Transverse colon (tissue), 4 donors: ENCODE data around the gene LHFPL6. TPM values are rescaled to one million over a fixed set of nuclear protein-coding genes. Genes with fewer than 3 reads are reported as not detected.
A peak's percentile ranks its signal among the peaks of the same experiment; 100 is the strongest.

Source experiments
- DNase-seq: peaks from one replicate; pipeline ENCODE4 v3.0.0-alpha.2; 2019
- H3K27ac ChIP-seq, 4 donors: fragments of 200-600 bp; sonication (generic); 2 replicates each; pipeline ENCODE4 v1.5.1; 2016 to 2018; ENCODE audit warnings: inconsistent platforms in 4 of 4
- H3K27me3 ChIP-seq: fragments of 200-600 bp; sonication (generic); 2 replicates; pipeline ENCODE4 v1.5.1; 2017; ENCODE audit warnings: inconsistent platforms
- H3K36me3 ChIP-seq, 4 donors: fragments of 200-600 bp; sonication (generic); 2 replicates each; pipeline ENCODE4 v1.5.1; 2017 to 2019; ENCODE audit warnings: inconsistent platforms in 4 of 4
- H3K4me1 ChIP-seq, 4 donors: fragments of 200-600 bp; sonication (generic); 2 replicates each; pipeline ENCODE4 v1.5.1; 2017 to 2020; ENCODE audit warnings: inconsistent platforms in 4 of 4
- H3K4me3 ChIP-seq, 4 donors: fragments of 200-600 bp; sonication (generic); 1 replicate in 1 of 4; 2 replicates in 3 of 4; pipeline versions ENCODE4 v1.5.1 to v1.6.1; 2017 to 2019; ENCODE audit warnings: inconsistent platforms in 4 of 4
- H3K9me3 ChIP-seq, 2 donors: fragments of 200-600 bp; sonication (generic); 2 replicates each; pipeline ENCODE4 v1.5.1; 2017 to 2019; ENCODE audit warnings: inconsistent platforms in 2 of 2
- EP300 ChIP-seq: sonication (generic); formaldehyde crosslinking; IDR thresholded peaks from one replicate; pipeline ENCODE4 v1.6.1; 2017; ENCODE audit warnings: antibody characterized with exemption, low read depth
- POLR2A ChIP-seq: fragments of 450-650 bp; IDR thresholded peaks from one replicate; pipeline ENCODE4 v1.6.1; 2016; ENCODE audit warnings: antibody characterized with exemption, mild to moderate bottlenecking, moderate library complexity
- POLR2AphosphoS5 ChIP-seq, 3 donors: sonication (generic); formaldehyde crosslinking; IDR thresholded peaks; one replicate each; pipeline ENCODE4 v1.6.1; 2016; ENCODE audit warnings: antibody characterized with exemption in 3 of 3
- WGBS, 2 donors: methylation state at CpG; one replicate each; pipeline ENCODE4 v1.1.5; 2018; ENCODE audit warnings: low coverage in 1 of 2; 5-methylcytosine and 5-hydroxymethylcytosine counted together
- in situ Hi-C, 4 donors: fragments of 200-750 bp; cut with MboI; loops; one replicate each; pipeline versions ENCODE4 v1.15.0 to v1.15.1; 2017; ENCODE audit warnings: low sequenced_read_pairs in 3 of 4, low pct_ligation_motif_present in 1 of 4, low pct_unique_long_range_greater_than_20kb in 1 of 4
- intact Hi-C: fragments of 100-400 bp; cut with DNase I; formaldehyde crosslinking; loops from one replicate; pipeline ENCODE4 v1.15.1; 2023; ENCODE audit warnings: low total_unique reads
- total RNA-seq, 4 donors: library from RNA; depleted of rRNA; stranded (reverse); fragments of >200 nt; gene quantifications; one replicate each; pipeline ENCODE4 v1.1.0, GENCODE V29; 2016
- TF ChIP-seq, protein P1 (sequence below), 5 experiments: fragments of 200-600 bp in 3 of 5; fragments of 450-650 bp in 2 of 5; sonication (generic) in 3 of 5; IDR thresholded peaks; 1 replicate in 2 of 5; 2 replicates in 3 of 5; pipeline ENCODE4 v1.5.1; 2016 to 2017; ENCODE audit warnings: antibody characterized with exemption in 5 of 5, inconsistent platforms in 3 of 5, mild to moderate bottlenecking in 2 of 5, moderate library complexity in 1 of 5

The LHFPL6 gene
- total RNA-seq, 4 donors from 2014 or later, result 4.2 to 18.6 (median 9.3) TPM

- intact Hi-C loops, result no loop called here
- in situ Hi-C loops, result no loop called here
- H3K4me1 ChIP-seq, result no peaks in the 10 kb centered on the region
- TF ChIP-seq POLR2A, result no peak
- 80 to 93% methylated on average over 9 to 11 of the region's 11 CpGs for WGBS, 2 donors
- no peak overlapping the region for H3K4me3 ChIP-seq
- H3K27me3 ChIP-seq, result no peaks in the 10 kb centered on the region
- no peaks in the 10 kb centered on the region for H3K36me3 ChIP-seq
- no peak for DNase-seq
- H3K9me3 ChIP-seq, result no peaks in the 10 kb centered on the region
- H3K27ac ChIP-seq, result no peak overlapping the region
Observed at GRCh38 chr13:39575641-39576238, 27.3 kb downstream of the LHFPL6 start.

GRCh38 chr13:39571502-39572092, 31.4 kb downstream of the LHFPL6 start:
- in situ Hi-C loops (no loop called here), intact Hi-C loops (no loop called here)
- WGBS, 2 donors, result 80 to 93% methylated on average over 2 to 15 of the region's 15 CpGs
- H3K4me1 ChIP-seq, result no peaks in the 10 kb centered on the region
- H3K36me3 ChIP-seq, result no peaks in the 10 kb centered on the region
- H3K27ac ChIP-seq, result no peak overlapping the region
- no peak overlapping the region for H3K4me3 ChIP-seq
- TF ChIP-seq EP300, result no peak
- TF ChIP-seq POLR2A, result no peak
- TF ChIP-seq POLR2AphosphoS5 (IDR thresholded peaks at IDR 0.05), result no peak
- TF ChIP-seq, protein P1, sequence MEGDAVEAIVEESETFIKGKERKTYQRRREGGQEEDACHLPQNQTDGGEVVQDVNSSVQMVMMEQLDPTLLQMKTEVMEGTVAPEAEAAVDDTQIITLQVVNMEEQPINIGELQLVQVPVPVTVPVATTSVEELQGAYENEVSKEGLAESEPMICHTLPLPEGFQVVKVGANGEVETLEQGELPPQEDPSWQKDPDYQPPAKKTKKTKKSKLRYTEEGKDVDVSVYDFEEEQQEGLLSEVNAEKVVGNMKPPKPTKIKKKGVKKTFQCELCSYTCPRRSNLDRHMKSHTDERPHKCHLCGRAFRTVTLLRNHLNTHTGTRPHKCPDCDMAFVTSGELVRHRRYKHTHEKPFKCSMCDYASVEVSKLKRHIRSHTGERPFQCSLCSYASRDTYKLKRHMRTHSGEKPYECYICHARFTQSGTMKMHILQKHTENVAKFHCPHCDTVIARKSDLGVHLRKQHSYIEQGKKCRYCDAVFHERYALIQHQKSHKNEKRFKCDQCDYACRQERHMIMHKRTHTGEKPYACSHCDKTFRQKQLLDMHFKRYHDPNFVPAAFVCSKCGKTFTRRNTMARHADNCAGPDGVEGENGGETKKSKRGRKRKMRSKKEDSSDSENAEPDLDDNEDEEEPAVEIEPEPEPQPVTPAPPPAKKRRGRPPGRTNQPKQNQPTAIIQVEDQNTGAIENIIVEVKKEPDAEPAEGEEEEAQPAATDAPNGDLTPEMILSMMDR (IDR thresholded peaks at IDR 0.05), result no peak
- H3K27me3 ChIP-seq, result no peaks in the 10 kb centered on the region
- no peaks in the 10 kb centered on the region for H3K9me3 ChIP-seq
- DNase-seq, result no peak

DNA sequence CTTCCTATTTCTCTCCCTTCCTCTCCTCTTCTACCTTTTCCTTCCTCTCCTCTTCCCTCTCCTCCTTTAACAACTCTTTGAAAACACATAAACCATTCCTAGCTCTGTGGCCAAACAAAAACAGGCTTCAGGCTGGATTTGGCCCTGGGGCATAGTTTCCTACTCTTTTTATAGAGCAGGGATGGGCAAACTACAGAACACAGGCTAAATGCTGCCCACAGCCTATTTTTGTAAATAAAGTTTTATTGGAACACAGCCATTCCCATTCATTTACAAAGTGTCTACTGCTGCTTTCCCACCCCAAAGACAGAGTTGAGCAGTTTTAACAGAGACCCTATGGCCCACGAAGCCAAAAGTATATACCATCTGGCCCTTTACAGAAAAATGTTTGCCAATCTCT, 35.4 kb downstream of the LHFPL6 start:
- no peaks in the 10 kb centered on the region for H3K36me3 ChIP-seq
- DNase-seq, result no peak
- peak overlapping the region in 2 of 4 donors; percentile 14 to 34 for H3K27ac ChIP-seq
- in situ Hi-C loops, result no loop called here
- H3K4me1 ChIP-seq, result peaks cover 0 to 3% (median 0%) of the 10 kb centered on the region in 4 donors
- H3K9me3 ChIP-seq, result no peaks in the 10 kb centered on the region
- H3K27me3 ChIP-seq, result no peaks in the 10 kb centered on the region
- no peak for TF ChIP-seq EP300
- TF ChIP-seq, protein P1 (IDR thresholded peaks at IDR 0.05), result no peak
- no peak for TF ChIP-seq POLR2A
- no peak for TF ChIP-seq POLR2AphosphoS5 (IDR thresholded peaks at IDR 0.05)
- intact Hi-C loops, result no loop called here
- H3K4me3 ChIP-seq, result no peak overlapping the region
- WGBS, 2 donors, result 50 to 60% methylated on average over 1 of the region's 1 CpG

DNA sequence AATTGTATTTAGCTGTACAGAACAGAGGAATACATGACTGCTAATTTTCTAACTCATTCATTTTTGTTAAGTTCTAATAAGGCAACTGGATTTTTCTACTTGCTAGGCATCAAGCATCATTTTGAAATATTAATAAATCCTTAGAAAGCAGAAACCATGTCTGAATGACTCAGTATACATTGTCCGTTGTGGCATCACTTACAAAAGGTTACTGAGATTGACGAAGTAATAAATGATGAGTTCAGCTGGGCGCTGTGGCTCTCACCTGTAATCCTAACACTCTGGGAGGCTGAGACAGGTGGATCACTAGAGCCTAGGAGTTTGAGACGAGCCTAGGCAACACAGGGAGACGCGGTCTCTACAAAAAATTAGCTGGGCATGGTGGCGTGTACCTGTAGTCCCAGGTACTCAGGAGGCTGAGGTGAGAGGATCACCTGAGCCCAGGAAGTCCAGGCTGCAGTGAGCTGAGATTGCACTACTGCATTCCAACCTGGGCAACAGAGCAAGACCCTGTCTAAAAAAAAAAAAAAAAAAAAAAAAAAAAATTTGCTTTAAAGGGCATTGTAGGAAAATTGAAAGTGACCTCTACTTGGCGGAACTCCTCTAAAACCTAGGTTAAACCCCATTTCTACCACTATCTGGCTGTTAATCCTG, 36.6 kb downstream of the LHFPL6 start:
- in situ Hi-C loops, result no loop called here

More for the DNA sequence above, 36.6 kb downstream of the LHFPL6 start:
- DNase-seq, result no peak
- H3K36me3 ChIP-seq, result no peaks in the 10 kb centered on the region
- intact Hi-C loops, result no loop called here
- no peak overlapping the region for H3K4me3 ChIP-seq
- H3K27me3 ChIP-seq, result no peaks in the 10 kb centered on the region
- 80 to 86% methylated on average over 5 to 8 of the region's 8 CpGs for WGBS, 2 donors
- peak overlapping the region in 1 of 4 donors; percentile 29 for H3K27ac ChIP-seq
- H3K9me3 ChIP-seq, result no peaks in the 10 kb centered on the region
- TF ChIP-seq, protein P1 (IDR thresholded peaks at IDR 0.05), result no peak
- TF ChIP-seq POLR2A, result no peak
- no peak for TF ChIP-seq POLR2AphosphoS5 (IDR thresholded peaks at IDR 0.05)
- TF ChIP-seq EP300, result no peak
- H3K4me1 ChIP-seq, result peaks cover 0 to 3% (median 0%) of the 10 kb centered on the region in 4 donors
